ENCODE results near the gene AAR2.

DNA sequence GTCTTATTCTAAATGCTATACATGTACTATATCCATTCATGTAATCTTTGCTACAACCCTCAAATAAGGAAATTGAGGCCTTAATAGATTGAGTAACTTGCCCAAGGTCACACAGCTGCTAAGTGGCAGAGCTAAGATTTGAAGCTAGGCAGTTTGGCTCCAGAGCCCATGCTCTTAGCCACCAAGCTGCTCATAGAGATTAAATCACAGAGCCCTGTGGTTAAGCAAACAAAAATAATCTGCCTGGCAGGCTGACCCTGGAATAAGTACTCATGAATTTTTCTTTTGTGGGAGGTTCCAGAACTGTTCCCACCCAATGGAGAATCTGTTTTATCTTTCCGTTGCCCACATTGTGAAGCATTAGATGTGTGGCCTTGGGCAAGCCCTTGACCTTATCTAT, 7.4 kb downstream of the AAR2 start:
- TF ChIP-seq, protein P1, sequence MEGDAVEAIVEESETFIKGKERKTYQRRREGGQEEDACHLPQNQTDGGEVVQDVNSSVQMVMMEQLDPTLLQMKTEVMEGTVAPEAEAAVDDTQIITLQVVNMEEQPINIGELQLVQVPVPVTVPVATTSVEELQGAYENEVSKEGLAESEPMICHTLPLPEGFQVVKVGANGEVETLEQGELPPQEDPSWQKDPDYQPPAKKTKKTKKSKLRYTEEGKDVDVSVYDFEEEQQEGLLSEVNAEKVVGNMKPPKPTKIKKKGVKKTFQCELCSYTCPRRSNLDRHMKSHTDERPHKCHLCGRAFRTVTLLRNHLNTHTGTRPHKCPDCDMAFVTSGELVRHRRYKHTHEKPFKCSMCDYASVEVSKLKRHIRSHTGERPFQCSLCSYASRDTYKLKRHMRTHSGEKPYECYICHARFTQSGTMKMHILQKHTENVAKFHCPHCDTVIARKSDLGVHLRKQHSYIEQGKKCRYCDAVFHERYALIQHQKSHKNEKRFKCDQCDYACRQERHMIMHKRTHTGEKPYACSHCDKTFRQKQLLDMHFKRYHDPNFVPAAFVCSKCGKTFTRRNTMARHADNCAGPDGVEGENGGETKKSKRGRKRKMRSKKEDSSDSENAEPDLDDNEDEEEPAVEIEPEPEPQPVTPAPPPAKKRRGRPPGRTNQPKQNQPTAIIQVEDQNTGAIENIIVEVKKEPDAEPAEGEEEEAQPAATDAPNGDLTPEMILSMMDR (IDR thresholded peaks at IDR 0.05; ENCODE audit: poor library complexity, severe bottlenecking): no peak
- TF ChIP-seq POLR2AphosphoS5 (IDR thresholded peaks at IDR 0.05): no peak
- TF ChIP-seq EZH2 (IDR thresholded peaks at IDR 0.05; ENCODE audit: borderline replicate concordance, insufficient read depth, low read length, poor library complexity, severe bottlenecking): no peak
- no peak for TF ChIP-seq SMC3 (conservative IDR thresholded peaks at IDR 0.05; ENCODE audit: poor library complexity)
- TF ChIP-seq, protein P2, sequence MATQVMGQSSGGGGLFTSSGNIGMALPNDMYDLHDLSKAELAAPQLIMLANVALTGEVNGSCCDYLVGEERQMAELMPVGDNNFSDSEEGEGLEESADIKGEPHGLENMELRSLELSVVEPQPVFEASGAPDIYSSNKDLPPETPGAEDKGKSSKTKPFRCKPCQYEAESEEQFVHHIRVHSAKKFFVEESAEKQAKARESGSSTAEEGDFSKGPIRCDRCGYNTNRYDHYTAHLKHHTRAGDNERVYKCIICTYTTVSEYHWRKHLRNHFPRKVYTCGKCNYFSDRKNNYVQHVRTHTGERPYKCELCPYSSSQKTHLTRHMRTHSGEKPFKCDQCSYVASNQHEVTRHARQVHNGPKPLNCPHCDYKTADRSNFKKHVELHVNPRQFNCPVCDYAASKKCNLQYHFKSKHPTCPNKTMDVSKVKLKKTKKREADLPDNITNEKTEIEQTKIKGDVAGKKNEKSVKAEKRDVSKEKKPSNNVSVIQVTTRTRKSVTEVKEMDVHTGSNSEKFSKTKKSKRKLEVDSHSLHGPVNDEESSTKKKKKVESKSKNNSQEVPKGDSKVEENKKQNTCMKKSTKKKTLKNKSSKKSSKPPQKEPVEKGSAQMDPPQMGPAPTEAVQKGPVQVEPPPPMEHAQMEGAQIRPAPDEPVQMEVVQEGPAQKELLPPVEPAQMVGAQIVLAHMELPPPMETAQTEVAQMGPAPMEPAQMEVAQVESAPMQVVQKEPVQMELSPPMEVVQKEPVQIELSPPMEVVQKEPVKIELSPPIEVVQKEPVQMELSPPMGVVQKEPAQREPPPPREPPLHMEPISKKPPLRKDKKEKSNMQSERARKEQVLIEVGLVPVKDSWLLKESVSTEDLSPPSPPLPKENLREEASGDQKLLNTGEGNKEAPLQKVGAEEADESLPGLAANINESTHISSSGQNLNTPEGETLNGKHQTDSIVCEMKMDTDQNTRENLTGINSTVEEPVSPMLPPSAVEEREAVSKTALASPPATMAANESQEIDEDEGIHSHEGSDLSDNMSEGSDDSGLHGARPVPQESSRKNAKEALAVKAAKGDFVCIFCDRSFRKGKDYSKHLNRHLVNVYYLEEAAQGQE (IDR thresholded peaks at IDR 0.05; ENCODE audit: borderline replicate concordance): no peak
- no peak for TF ChIP-seq EP300 (conservative IDR thresholded peaks at IDR 0.05; ENCODE audit: poor library complexity, severe bottlenecking)
- no peak for TF ChIP-seq RAD21 (conservative IDR thresholded peaks at IDR 0.05)
- no peak for TF ChIP-seq TAF1 (IDR thresholded peaks at IDR 0.05; ENCODE audit: low read depth)

Measured in neural cell (in vitro differentiated cells).